ENCODE results near the gene GPRIN2. TPM values are rescaled to one million over a fixed set of nuclear protein-coding genes. Genes with fewer than 3 reads are reported as not detected.

GPRIN2 gene
- total and polyA plus RNA-seq, 4 donors = 17.7 to 36.5 (median 29.1) TPM

GRCh38 chr10:46543466-46544377 lies 12.7 kb downstream of the GPRIN2 start:
- Histone ChIP-seq H3K4me1 (ENCODE audit: control insufficient read depth in 5 of 5, insufficient read depth in 5 of 5, low read length in 5 of 5) (peaks cover 0 to 14% (median 6%) of the 10 kb centered on the region in 5 donors), H3K9ac (ENCODE audit: insufficient read depth in 1 of 2, low read length in 2 of 2) (no peak overlapping the region), H3K27ac (ENCODE audit: low read depth in 1 of 2, low read length in 1 of 2) (no peak overlapping the region), H3K9me3 (ENCODE audit: control insufficient read depth in 4 of 4, insufficient read depth in 3 of 4, low read length in 3 of 4) (no peaks in the 10 kb centered on the region), H3K4me3 (no peak overlapping the region), H3K36me3 (ENCODE audit: control insufficient read depth in 4 of 4, insufficient read depth in 4 of 4, low read length in 4 of 4) (no peaks in the 10 kb centered on the region), H3K27me3 (ENCODE audit: control insufficient read depth in 3 of 3, insufficient read depth in 3 of 3, low read length in 2 of 3) (no peaks in the 10 kb centered on the region)
- DNase-seq = no peak
- ATAC-seq (ENCODE audit: insufficient read depth, low FRiP score) = no peak
- no peak for TF ChIP-seq CTCF (IDR thresholded peaks at IDR 0.05; ENCODE audit: control extremely low read depth, extremely low read depth)
- 89 to 90% methylated on average over 14 of the region's 14 CpGs for WGBS, 2 donors

GRCh38 chr10:46542567-46543465 lies 13.6 kb downstream of the GPRIN2 start:
- DNase-seq = no peak
- TF ChIP-seq CTCF (IDR thresholded peaks at IDR 0.05; ENCODE audit: control extremely low read depth, extremely low read depth) = no peak
- Histone ChIP-seq H3K4me1 (ENCODE audit: control insufficient read depth in 5 of 5, insufficient read depth in 5 of 5, low read length in 5 of 5) (peaks cover 0 to 14% (median 6%) of the 10 kb centered on the region in 5 donors), H3K36me3 (ENCODE audit: control insufficient read depth in 4 of 4, insufficient read depth in 4 of 4, low read length in 4 of 4) (no peaks in the 10 kb centered on the region), H3K4me3 (no peak overlapping the region), H3K9ac (ENCODE audit: insufficient read depth in 1 of 2, low read length in 2 of 2) (no peak overlapping the region), H3K9me3 (ENCODE audit: control insufficient read depth in 4 of 4, insufficient read depth in 3 of 4, low read length in 3 of 4) (no peaks in the 10 kb centered on the region), H3K27ac (ENCODE audit: low read depth in 1 of 2, low read length in 1 of 2) (no peak overlapping the region), H3K27me3 (ENCODE audit: control insufficient read depth in 3 of 3, insufficient read depth in 3 of 3, low read length in 2 of 3) (no peaks in the 10 kb centered on the region)
- ATAC-seq (ENCODE audit: insufficient read depth, low FRiP score) = no peak
- WGBS, 2 donors = 76 to 77% methylated on average over 7 of the region's 7 CpGs

GRCh38 chr10:46541735-46542566 lies 14.5 kb downstream of the GPRIN2 start:
- ATAC-seq (ENCODE audit: insufficient read depth, low FRiP score) (no peak), DNase-seq (no peak)
- Histone ChIP-seq H3K36me3 (ENCODE audit: control insufficient read depth in 4 of 4, insufficient read depth in 4 of 4, low read length in 4 of 4) (no peaks in the 10 kb centered on the region), H3K9me3 (ENCODE audit: control insufficient read depth in 4 of 4, insufficient read depth in 3 of 4, low read length in 3 of 4) (no peaks in the 10 kb centered on the region), H3K27me3 (ENCODE audit: control insufficient read depth in 3 of 3, insufficient read depth in 3 of 3, low read length in 2 of 3) (no peaks in the 10 kb centered on the region), H3K9ac (ENCODE audit: insufficient read depth in 1 of 2, low read length in 2 of 2) (no peak overlapping the region), H3K27ac (ENCODE audit: low read depth in 1 of 2, low read length in 1 of 2) (peak overlapping the region in 1 of 2 donors; percentile 20), H3K4me3 (no peak overlapping the region), H3K4me1 (ENCODE audit: control insufficient read depth in 5 of 5, insufficient read depth in 5 of 5, low read length in 5 of 5) (peaks cover 0 to 14% (median 6%) of the 10 kb centered on the region in 5 donors)
- no peak for TF ChIP-seq CTCF (IDR thresholded peaks at IDR 0.05; ENCODE audit: control extremely low read depth, extremely low read depth)
- 77 to 78% methylated on average over 7 of the region's 7 CpGs for WGBS, 2 donors
